Neural cell (in vitro differentiated cells): ENCODE measurements around the gene EDDM13.

ENCODE experiments used
- EP300 ChIP-seq: fragments of 450-650 bp; conservative IDR thresholded peaks from 2 replicates; pipeline ENCODE4 v1.6.1; 2014; ENCODE audit warnings: antibody characterized with exemption, mild to moderate bottlenecking, moderate library complexity; ENCODE audit not compliant: poor library complexity, severe bottlenecking
- MXI1 ChIP-seq: fragments of 450-650 bp; conservative IDR thresholded peaks from 2 replicates; pipeline ENCODE4 v1.6.1; 2014; ENCODE audit warnings: antibody characterized with exemption, mild to moderate bottlenecking; ENCODE audit not compliant: poor library complexity, severe bottlenecking
- SMC3 ChIP-seq: fragments of 450-650 bp; conservative IDR thresholded peaks from 2 replicates; pipeline ENCODE4 v1.6.1; 2014; ENCODE audit warnings: antibody characterized with exemption, mild to moderate bottlenecking, moderate library complexity; ENCODE audit not compliant: poor library complexity
- TAF1 ChIP-seq: IDR thresholded peaks from 2 replicates; pipeline ENCODE4 v1.6.1; 2012; ENCODE audit warnings: low read depth
- TF ChIP-seq, protein P1 (sequence below): IDR thresholded peaks from 2 replicates; pipeline ENCODE4 v1.6.1; 2012; ENCODE audit warnings: borderline replicate concordance
- TF ChIP-seq, protein P2 (sequence below): fragments of 450-650 bp; IDR thresholded peaks from 2 replicates; pipeline ENCODE4 v1.5.1; 2014; ENCODE audit warnings: antibody characterized with exemption, mild to moderate bottlenecking, moderate library complexity; ENCODE audit not compliant: poor library complexity, severe bottlenecking

DNA sequence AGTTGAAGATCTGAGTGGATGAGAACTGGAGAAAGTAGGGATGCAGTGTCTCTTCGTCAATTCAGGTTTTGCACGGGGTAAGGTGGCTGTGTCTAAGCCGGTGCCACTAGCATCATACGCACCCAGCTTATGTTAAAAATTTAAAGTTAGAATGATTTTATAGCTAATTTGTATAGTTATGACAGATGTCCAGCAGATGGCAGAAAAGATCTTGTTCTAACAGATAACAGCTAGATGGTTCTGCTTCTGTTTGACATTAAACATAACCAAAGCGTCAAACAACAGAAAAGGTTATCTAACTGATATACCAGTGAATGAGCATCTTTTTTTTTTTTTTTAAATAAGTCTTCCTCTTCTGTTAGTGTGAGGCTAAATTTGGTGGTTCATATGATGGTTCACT, 18.8 kb upstream of the EDDM13 start:
- TF ChIP-seq EP300 (no peak), TAF1 (no peak), MXI1 (no peak), SMC3 (peak; percentile 70)
- TF ChIP-seq, protein P1, sequence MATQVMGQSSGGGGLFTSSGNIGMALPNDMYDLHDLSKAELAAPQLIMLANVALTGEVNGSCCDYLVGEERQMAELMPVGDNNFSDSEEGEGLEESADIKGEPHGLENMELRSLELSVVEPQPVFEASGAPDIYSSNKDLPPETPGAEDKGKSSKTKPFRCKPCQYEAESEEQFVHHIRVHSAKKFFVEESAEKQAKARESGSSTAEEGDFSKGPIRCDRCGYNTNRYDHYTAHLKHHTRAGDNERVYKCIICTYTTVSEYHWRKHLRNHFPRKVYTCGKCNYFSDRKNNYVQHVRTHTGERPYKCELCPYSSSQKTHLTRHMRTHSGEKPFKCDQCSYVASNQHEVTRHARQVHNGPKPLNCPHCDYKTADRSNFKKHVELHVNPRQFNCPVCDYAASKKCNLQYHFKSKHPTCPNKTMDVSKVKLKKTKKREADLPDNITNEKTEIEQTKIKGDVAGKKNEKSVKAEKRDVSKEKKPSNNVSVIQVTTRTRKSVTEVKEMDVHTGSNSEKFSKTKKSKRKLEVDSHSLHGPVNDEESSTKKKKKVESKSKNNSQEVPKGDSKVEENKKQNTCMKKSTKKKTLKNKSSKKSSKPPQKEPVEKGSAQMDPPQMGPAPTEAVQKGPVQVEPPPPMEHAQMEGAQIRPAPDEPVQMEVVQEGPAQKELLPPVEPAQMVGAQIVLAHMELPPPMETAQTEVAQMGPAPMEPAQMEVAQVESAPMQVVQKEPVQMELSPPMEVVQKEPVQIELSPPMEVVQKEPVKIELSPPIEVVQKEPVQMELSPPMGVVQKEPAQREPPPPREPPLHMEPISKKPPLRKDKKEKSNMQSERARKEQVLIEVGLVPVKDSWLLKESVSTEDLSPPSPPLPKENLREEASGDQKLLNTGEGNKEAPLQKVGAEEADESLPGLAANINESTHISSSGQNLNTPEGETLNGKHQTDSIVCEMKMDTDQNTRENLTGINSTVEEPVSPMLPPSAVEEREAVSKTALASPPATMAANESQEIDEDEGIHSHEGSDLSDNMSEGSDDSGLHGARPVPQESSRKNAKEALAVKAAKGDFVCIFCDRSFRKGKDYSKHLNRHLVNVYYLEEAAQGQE, result no peak
- TF ChIP-seq, protein P2, sequence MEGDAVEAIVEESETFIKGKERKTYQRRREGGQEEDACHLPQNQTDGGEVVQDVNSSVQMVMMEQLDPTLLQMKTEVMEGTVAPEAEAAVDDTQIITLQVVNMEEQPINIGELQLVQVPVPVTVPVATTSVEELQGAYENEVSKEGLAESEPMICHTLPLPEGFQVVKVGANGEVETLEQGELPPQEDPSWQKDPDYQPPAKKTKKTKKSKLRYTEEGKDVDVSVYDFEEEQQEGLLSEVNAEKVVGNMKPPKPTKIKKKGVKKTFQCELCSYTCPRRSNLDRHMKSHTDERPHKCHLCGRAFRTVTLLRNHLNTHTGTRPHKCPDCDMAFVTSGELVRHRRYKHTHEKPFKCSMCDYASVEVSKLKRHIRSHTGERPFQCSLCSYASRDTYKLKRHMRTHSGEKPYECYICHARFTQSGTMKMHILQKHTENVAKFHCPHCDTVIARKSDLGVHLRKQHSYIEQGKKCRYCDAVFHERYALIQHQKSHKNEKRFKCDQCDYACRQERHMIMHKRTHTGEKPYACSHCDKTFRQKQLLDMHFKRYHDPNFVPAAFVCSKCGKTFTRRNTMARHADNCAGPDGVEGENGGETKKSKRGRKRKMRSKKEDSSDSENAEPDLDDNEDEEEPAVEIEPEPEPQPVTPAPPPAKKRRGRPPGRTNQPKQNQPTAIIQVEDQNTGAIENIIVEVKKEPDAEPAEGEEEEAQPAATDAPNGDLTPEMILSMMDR, result peak; percentile 74
